Activated CD4-positive, CD25-positive, alpha-beta regulatory T cell treated with anti-CD3 and anti-CD28 coated beads, Interleukin-2, amount 50 U/mL, for 16 hours (primary cell): ENCODE results near the gene PELI2.
"Not testable (repeated sequence)": the region's sequence is repeated elsewhere in the genome, so short reads cannot be mapped to it uniquely, and the experiment has no call there.

ENCODE experiments used
- DNase-seq: peaks from one replicate; pipeline ENCODE4 v3.0.0-alpha.2; 2020; ENCODE audit warnings: low read depth, low spot score

Gene PELI2

GRCh38 chr14:56143025-56143424 is 24.8 kb downstream of the PELI2 start:
- DNase-seq: no peak

GRCh38 chr14:56144176-56144575 is 26.0 kb downstream of the PELI2 start:
- DNase-seq: no peak

- DNase-seq: no peak
Measured at GRCh38 chr14:56145181-56145769, 27.1 kb downstream of the PELI2 start.

- DNase-seq: no peak
Measured at GRCh38 chr14:56145965-56146364, 27.8 kb downstream of the PELI2 start.

GRCh38 chr14:56147449-56147848 is 29.2 kb downstream of the PELI2 start:
- DNase-seq: no peak

- no peak for DNase-seq
Measured at GRCh38 chr14:56147986-56148901, 30.0 kb downstream of the PELI2 start.

- DNase-seq: no peak
Measured at GRCh38 chr14:56149151-56149550, 30.9 kb downstream of the PELI2 start.

GRCh38 chr14:56149995-56150394 is 31.8 kb downstream of the PELI2 start:
- no peak for DNase-seq

GRCh38 chr14:56150645-56151345 is 32.6 kb downstream of the PELI2 start:
- no peak for DNase-seq

GRCh38 chr14:56152221-56152620 is 34.0 kb downstream of the PELI2 start:
- DNase-seq: no peak

GRCh38 chr14:56153267-56153666 is 35.1 kb downstream of the PELI2 start:
- DNase-seq: no peak

GRCh38 chr14:56154321-56154720 is 36.1 kb downstream of the PELI2 start:
- no peak for DNase-seq

- DNase-seq: no peak
Measured at GRCh38 chr14:56156096-56156495, 37.9 kb downstream of the PELI2 start.

GRCh38 chr14:56159066-56159465 is 40.9 kb downstream of the PELI2 start:
- no peak for DNase-seq

GRCh38 chr14:56160088-56160487 is 41.9 kb downstream of the PELI2 start:
- DNase-seq: no peak

- no peak for DNase-seq
Measured at GRCh38 chr14:56161658-56162057, 43.4 kb downstream of the PELI2 start.

- no peak for DNase-seq
Measured at GRCh38 chr14:56162476-56162875, 44.3 kb downstream of the PELI2 start.

- DNase-seq: not testable (repeated sequence)
Measured at GRCh38 chr14:56166579-56166978, 48.4 kb downstream of the PELI2 start.

GRCh38 chr14:56168007-56168616 is 49.9 kb downstream of the PELI2 start:
- no peak for DNase-seq

GRCh38 chr14:56170028-56170427 is 51.8 kb downstream of the PELI2 start:
- no peak for DNase-seq

- no peak for DNase-seq
Measured at GRCh38 chr14:56170877-56171422, 52.7 kb downstream of the PELI2 start.

- no peak for DNase-seq
Measured at GRCh38 chr14:56172074-56172473, 53.9 kb downstream of the PELI2 start.
